Measurements from ENCODE around the gene RAPGEF2.

- TF ChIP-seq CTCF (IDR thresholded peaks at IDR 0.05) (no peak), POLR2A (IDR thresholded peaks at IDR 0.05) (peak in 1 of 2 donors; percentile 9)
Observed at GRCh38 chr4:159229164-159229563, 126.3 kb downstream of the RAPGEF2 start.
